Activated T-helper 1 cell treated with anti-CD3 and anti-CD28 coated beads, Interleukin-12 subunit alpha, Interleukin-12 subunit beta, Interleukin-2, Interleukin-4 antibody, amounts not matched to agents 30 ng/mL and 10 ng/mL and 1 ng/mL, durations not matched to agents 14 hours and 24 hours and 36 hours (primary cell): ENCODE results near the gene COL6A2. TPM values are rescaled to one million over a fixed set of nuclear protein-coding genes. Genes with fewer than 3 reads are reported as not detected.

ENCODE experiments used
- DNase-seq: peaks from one replicate; pipeline ENCODE4 v3.0.0; 2021; ENCODE audit warnings: low spot score
- H3K27ac Mint-ChIP-seq: one replicate; pipeline ENCODE4 v1.8.0; 2021; ENCODE audit warnings: mild to moderate bottlenecking, mixed read lengths
- H3K27me3 Mint-ChIP-seq: one replicate; pipeline ENCODE4 v1.8.0; 2022; ENCODE audit warnings: mild to moderate bottlenecking, moderate library complexity, mixed read lengths; ENCODE audit not compliant: insufficient read depth
- H3K36me3 Mint-ChIP-seq: one replicate; pipeline ENCODE4 v1.8.0; 2021; ENCODE audit warnings: low read depth, mixed read lengths
- H3K4me1 Mint-ChIP-seq: one replicate; pipeline ENCODE4 v1.8.0; 2021; ENCODE audit warnings: low read depth, mixed read lengths
- H3K4me3 Mint-ChIP-seq: one replicate; pipeline ENCODE4 v1.8.0; 2021; ENCODE audit warnings: mild to moderate bottlenecking, moderate library complexity, mixed read lengths
- H3K9me3 Mint-ChIP-seq: one replicate; pipeline ENCODE4 v1.8.0; 2021; ENCODE audit warnings: mixed read lengths
- intact Hi-C: fragments of 100-400 bp; cut with micrococcal nuclease; formaldehyde crosslinking; loops from one replicate; pipeline ENCODE4 v1.15.1; 2024
- total RNA-seq: library from RNA; stranded (reverse); gene quantifications from 2 replicates; pipeline ENCODE4 v1.2.3, GENCODE V29; 2022

The COL6A2 gene
- total RNA-seq, 1 donor from 2014 or later: 1.4 TPM

GRCh38 chr21:46077674-46078101, 20.2 kb upstream of the COL6A2 start:
- Mint-ChIP-seq H3K27me3 (peaks cover 3% of the 10 kb centered on the region), H3K4me3 (no peak overlapping the region), H3K27ac (no peak overlapping the region), H3K9me3 (no peaks in the 10 kb centered on the region), H3K4me1 (no peaks in the 10 kb centered on the region), H3K36me3 (no peaks in the 10 kb centered on the region)
- intact Hi-C loops: no loop called here
- no peak for DNase-seq

- Mint-ChIP-seq H3K27me3 (peaks cover 3% of the 10 kb centered on the region), H3K36me3 (no peaks in the 10 kb centered on the region), H3K4me1 (no peaks in the 10 kb centered on the region), H3K27ac (no peak overlapping the region), H3K4me3 (no peak overlapping the region), H3K9me3 (no peaks in the 10 kb centered on the region)
- DNase-seq: no peak
- intact Hi-C loops: no loop called here
Measured at GRCh38 chr21:46078322-46078977, 19.5 kb upstream of the COL6A2 start.

- Mint-ChIP-seq H3K27ac (no peak overlapping the region), H3K36me3 (no peaks in the 10 kb centered on the region), H3K4me1 (no peaks in the 10 kb centered on the region), H3K27me3 (peaks cover 3% of the 10 kb centered on the region), H3K9me3 (no peaks in the 10 kb centered on the region), H3K4me3 (no peak overlapping the region)
- intact Hi-C loops: no loop called here
- DNase-seq: no peak
Measured at GRCh38 chr21:46078978-46079351, 18.9 kb upstream of the COL6A2 start.

- Mint-ChIP-seq H3K4me1 (no peaks in the 10 kb centered on the region), H3K27me3 (peaks cover 3% of the 10 kb centered on the region), H3K9me3 (no peaks in the 10 kb centered on the region), H3K4me3 (no peak overlapping the region), H3K36me3 (no peaks in the 10 kb centered on the region), H3K27ac (no peak overlapping the region)
- no peak for DNase-seq
- intact Hi-C loops: no loop called here
Measured at GRCh38 chr21:46079352-46080170, 18.4 kb upstream of the COL6A2 start.

GRCh38 chr21:46080171-46081021, 17.5 kb upstream of the COL6A2 start:
- no peak overlapping the region for H3K4me3 Mint-ChIP-seq
- no peaks in the 10 kb centered on the region for H3K4me1 Mint-ChIP-seq
- H3K27me3 Mint-ChIP-seq: no peaks in the 10 kb centered on the region
- no peaks in the 10 kb centered on the region for H3K9me3 Mint-ChIP-seq
- no peak for DNase-seq
- H3K36me3 Mint-ChIP-seq: no peaks in the 10 kb centered on the region
- intact Hi-C loops: no loop called here
- no peak overlapping the region for H3K27ac Mint-ChIP-seq

GRCh38 chr21:46081022-46081861, 16.7 kb upstream of the COL6A2 start:
- Mint-ChIP-seq H3K36me3 (no peaks in the 10 kb centered on the region), H3K4me3 (no peak overlapping the region), H3K27me3 (no peaks in the 10 kb centered on the region), H3K27ac (no peak overlapping the region), H3K9me3 (no peaks in the 10 kb centered on the region), H3K4me1 (no peaks in the 10 kb centered on the region)
- no peak for DNase-seq
- intact Hi-C loops: no loop called here

GRCh38 chr21:46081862-46082712, 15.8 kb upstream of the COL6A2 start:
- no peaks in the 10 kb centered on the region for H3K4me1 Mint-ChIP-seq
- no peak overlapping the region for H3K27ac Mint-ChIP-seq
- intact Hi-C loops: no loop called here
- no peak overlapping the region for H3K4me3 Mint-ChIP-seq
- no peak for DNase-seq
- H3K9me3 Mint-ChIP-seq: peaks cover 5% of the 10 kb centered on the region
- no peaks in the 10 kb centered on the region for H3K27me3 Mint-ChIP-seq
- no peaks in the 10 kb centered on the region for H3K36me3 Mint-ChIP-seq

GRCh38 chr21:46082713-46082962, 15.3 kb upstream of the COL6A2 start:
- intact Hi-C loops: no loop called here
- no peaks in the 10 kb centered on the region for H3K36me3 Mint-ChIP-seq
- H3K27ac Mint-ChIP-seq: no peak overlapping the region
- DNase-seq: no peak
- no peak overlapping the region for H3K4me3 Mint-ChIP-seq
- H3K4me1 Mint-ChIP-seq: no peaks in the 10 kb centered on the region
- H3K27me3 Mint-ChIP-seq: no peaks in the 10 kb centered on the region
- H3K9me3 Mint-ChIP-seq: peaks cover 10% of the 10 kb centered on the region

DNA sequence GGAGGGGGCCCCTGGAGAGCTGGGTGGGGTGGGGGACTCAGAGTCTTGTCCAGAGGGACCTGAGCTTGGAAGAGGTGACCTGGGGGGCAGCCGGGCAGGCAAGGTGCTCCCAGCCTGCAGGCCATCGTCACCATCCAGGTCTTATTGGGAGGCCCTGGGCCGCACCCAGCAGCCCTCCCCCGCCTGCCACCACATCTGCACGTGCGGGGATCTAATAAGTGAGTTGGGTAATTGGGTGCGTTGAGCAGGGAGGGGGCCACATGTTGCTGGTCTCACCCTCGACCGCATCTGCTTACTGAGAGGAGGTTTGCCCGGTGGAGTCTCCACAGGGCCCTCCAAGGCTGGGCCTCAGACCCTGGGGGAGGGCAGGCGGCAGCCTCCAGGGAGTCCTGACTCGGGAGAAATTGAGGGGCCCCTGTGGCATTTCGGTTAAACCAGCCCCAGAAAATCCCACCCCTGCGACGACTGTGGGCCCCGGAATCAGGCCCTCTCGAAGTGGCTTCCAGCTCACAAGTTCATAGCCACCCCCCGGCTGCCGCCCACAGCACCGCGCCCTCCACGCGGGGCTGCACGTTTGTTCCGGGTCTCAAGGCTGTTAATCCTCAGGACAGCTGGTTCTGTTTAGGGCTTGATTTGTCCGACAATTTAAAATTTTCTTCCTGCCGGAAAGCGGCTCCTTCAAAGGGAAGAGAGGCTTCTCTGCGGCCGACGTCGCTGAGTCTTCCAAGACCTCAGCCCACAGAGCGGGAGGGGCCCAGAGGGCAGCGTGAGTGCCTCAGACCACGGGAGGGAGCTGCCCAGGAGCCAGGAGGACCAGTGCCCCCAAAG, 14.7 kb upstream of the COL6A2 start:
- no peaks in the 10 kb centered on the region for H3K4me1 Mint-ChIP-seq
- DNase-seq: no peak
- no peaks in the 10 kb centered on the region for H3K36me3 Mint-ChIP-seq
- peaks cover 13% of the 10 kb centered on the region for H3K9me3 Mint-ChIP-seq
- intact Hi-C loops: no loop called here
- H3K27me3 Mint-ChIP-seq: no peaks in the 10 kb centered on the region
- no peak overlapping the region for H3K27ac Mint-ChIP-seq
- no peak overlapping the region for H3K4me3 Mint-ChIP-seq

- H3K27me3 Mint-ChIP-seq: no peaks in the 10 kb centered on the region
- no peak overlapping the region for H3K27ac Mint-ChIP-seq
- H3K4me3 Mint-ChIP-seq: no peak overlapping the region
- no peak for DNase-seq
- H3K9me3 Mint-ChIP-seq: peaks cover 20% of the 10 kb centered on the region
- no peaks in the 10 kb centered on the region for H3K4me1 Mint-ChIP-seq
- H3K36me3 Mint-ChIP-seq: no peaks in the 10 kb centered on the region
- intact Hi-C loops: no loop called here
Measured at GRCh38 chr21:46083791-46084561, 13.9 kb upstream of the COL6A2 start.

- H3K4me3 Mint-ChIP-seq: no peak overlapping the region
Measured at GRCh38 chr21:46084709-46085108, 13.2 kb upstream of the COL6A2 start.

More at GRCh38 chr21:46084709-46085108, 13.2 kb upstream of the COL6A2 start:
- intact Hi-C loops: no loop called here
- Mint-ChIP-seq H3K27me3 (no peaks in the 10 kb centered on the region), H3K9me3 (peaks cover 20% of the 10 kb centered on the region), H3K4me1 (no peaks in the 10 kb centered on the region), H3K27ac (no peak overlapping the region), H3K36me3 (no peaks in the 10 kb centered on the region)
- no peak for DNase-seq
